Superior temporal gyrus (tissue), 1 donor: ENCODE measurements around the gene NR2F1-AS1.

Source experiments
- DNase-seq: peaks from one replicate; pipeline ENCODE4 v3.0.0-alpha.2; 2016; ENCODE audit errors: extremely low spot score

The NR2F1-AS1 gene

GRCh38 chr5:93580927-93581445, at the start of gene NR2F1-AS1:
NR2F1-AS1 (minus strand) TSS chr5:93581219.
- no peak for DNase-seq

- DNase-seq = no peak
Measured at GRCh38 chr5:93626801-93627200, 45.8 kb upstream of the NR2F1-AS1 start.

- DNase-seq = no peak
Measured at GRCh38 chr5:93623153-93623552, 42.1 kb upstream of the NR2F1-AS1 start.

GRCh38 chr5:93622240-93622885, 41.3 kb upstream of the NR2F1-AS1 start:
- peak; percentile 78 for DNase-seq

GRCh38 chr5:93621327-93621798, 40.3 kb upstream of the NR2F1-AS1 start:
- peak; percentile 82 for DNase-seq

GRCh38 chr5:93620487-93621326, 39.7 kb upstream of the NR2F1-AS1 start:
- DNase-seq = peak; percentile 82

GRCh38 chr5:93616538-93617174, 35.6 kb upstream of the NR2F1-AS1 start:
- no peak for DNase-seq

- DNase-seq = no peak
Measured at GRCh38 chr5:93612855-93613243, 31.8 kb upstream of the NR2F1-AS1 start.

GRCh38 chr5:93611976-93612854, 31.2 kb upstream of the NR2F1-AS1 start:
- no peak for DNase-seq

GRCh38 chr5:93611273-93611975, 30.4 kb upstream of the NR2F1-AS1 start:
- no peak for DNase-seq

GRCh38 chr5:93610581-93611272, 29.7 kb upstream of the NR2F1-AS1 start:
- no peak for DNase-seq

GRCh38 chr5:93609762-93610161, 28.7 kb upstream of the NR2F1-AS1 start:
- no peak for DNase-seq

GRCh38 chr5:93608855-93609254, 27.8 kb upstream of the NR2F1-AS1 start:
- DNase-seq = no peak

GRCh38 chr5:93607367-93608258, 26.6 kb upstream of the NR2F1-AS1 start:
- peak; percentile 89 for DNase-seq

GRCh38 chr5:93606382-93606752, 25.3 kb upstream of the NR2F1-AS1 start:
- DNase-seq = no peak

- DNase-seq = no peak
Measured at GRCh38 chr5:93604644-93605515, 23.9 kb upstream of the NR2F1-AS1 start.

GRCh38 chr5:93603793-93604643, 23.0 kb upstream of the NR2F1-AS1 start:
- no peak for DNase-seq
